A673 (cell line): ENCODE data around the gene KREMEN1.

Experiments used
- CTCF ChIP-seq: fragments of 300-800, 200-600 bp; sonication (generic); conservative IDR thresholded peaks from 2 replicates; pipeline ENCODE4 v1.5.1; 2017; ENCODE audit warnings: low read depth, mild to moderate bottlenecking, antibody characterized with exemption, low read length, moderate library complexity, mixed read lengths
- EZH2 ChIP-seq: fragments of 200-600 bp; sonication (generic); IDR thresholded peaks from 2 replicates; pipeline ENCODE4 v1.6.1; 2017; ENCODE audit warnings: borderline replicate concordance, low read depth, mild to moderate bottlenecking, mixed read lengths, antibody characterized with exemption, low read length; ENCODE audit not compliant: poor library complexity, severe bottlenecking

- TF ChIP-seq CTCF (no peak), EZH2 (no peak)
Observed at GRCh38 chr22:29172216-29172615, 99.4 kb downstream of the KREMEN1 start.
